DOHH2 (cell line): ENCODE results near the gene UNKL.

Source experiments
- EZH2phosphoT487 ChIP-seq: fragments of 200-600 bp; sonication (generic); IDR thresholded peaks from 2 replicates; pipeline ENCODE4 v1.6.1; 2017; ENCODE audit warnings: borderline replicate concordance, mild to moderate bottlenecking, antibody characterized with exemption, low read length, moderate library complexity, mixed read lengths
- TF ChIP-seq, protein P1 (sequence below): fragments of 200-600 bp; sonication (generic); IDR thresholded peaks from one replicate; pipeline ENCODE4 v1.5.1; 2014; ENCODE audit warnings: antibody characterized with exemption, mild to moderate bottlenecking, low read depth, low read length; ENCODE audit not compliant: poor library complexity, severe bottlenecking

DNA sequence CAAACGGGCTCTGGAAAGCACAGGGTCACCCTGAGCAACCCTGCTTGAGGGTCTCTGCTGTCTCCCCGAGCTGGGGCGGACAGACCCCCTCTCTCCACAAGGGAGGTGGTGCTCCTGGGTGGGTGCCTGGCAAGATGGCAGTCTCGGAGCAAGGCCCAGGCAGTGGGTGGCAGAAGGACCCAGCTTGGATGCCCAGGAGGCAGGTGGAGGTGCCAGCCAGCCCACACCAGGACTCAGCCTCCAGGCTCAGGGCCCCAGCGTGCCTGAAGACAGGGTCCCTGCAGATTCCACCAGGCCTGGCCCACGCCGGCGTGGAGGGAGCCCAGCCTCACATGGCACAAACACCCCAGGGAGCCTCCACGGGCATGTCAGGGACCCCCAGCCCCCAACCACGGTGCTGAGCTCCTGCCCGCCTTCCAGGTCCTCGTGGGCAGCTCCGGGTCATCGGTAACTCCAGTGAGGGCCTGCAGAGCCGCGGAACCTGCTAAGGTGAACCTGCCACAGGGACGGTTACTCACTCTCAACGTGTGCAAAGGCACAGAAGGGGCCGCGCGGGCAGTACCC lies 20.8 kb downstream of the UNKL start:
- TF ChIP-seq, protein P1, sequence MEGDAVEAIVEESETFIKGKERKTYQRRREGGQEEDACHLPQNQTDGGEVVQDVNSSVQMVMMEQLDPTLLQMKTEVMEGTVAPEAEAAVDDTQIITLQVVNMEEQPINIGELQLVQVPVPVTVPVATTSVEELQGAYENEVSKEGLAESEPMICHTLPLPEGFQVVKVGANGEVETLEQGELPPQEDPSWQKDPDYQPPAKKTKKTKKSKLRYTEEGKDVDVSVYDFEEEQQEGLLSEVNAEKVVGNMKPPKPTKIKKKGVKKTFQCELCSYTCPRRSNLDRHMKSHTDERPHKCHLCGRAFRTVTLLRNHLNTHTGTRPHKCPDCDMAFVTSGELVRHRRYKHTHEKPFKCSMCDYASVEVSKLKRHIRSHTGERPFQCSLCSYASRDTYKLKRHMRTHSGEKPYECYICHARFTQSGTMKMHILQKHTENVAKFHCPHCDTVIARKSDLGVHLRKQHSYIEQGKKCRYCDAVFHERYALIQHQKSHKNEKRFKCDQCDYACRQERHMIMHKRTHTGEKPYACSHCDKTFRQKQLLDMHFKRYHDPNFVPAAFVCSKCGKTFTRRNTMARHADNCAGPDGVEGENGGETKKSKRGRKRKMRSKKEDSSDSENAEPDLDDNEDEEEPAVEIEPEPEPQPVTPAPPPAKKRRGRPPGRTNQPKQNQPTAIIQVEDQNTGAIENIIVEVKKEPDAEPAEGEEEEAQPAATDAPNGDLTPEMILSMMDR, result no peak
- no peak for TF ChIP-seq EZH2phosphoT487
